Sigmoid colon (tissue), 7 donors: Measurements from ENCODE around the gene EMB. TPM values are rescaled to one million over a fixed set of nuclear protein-coding genes. Genes with fewer than 3 reads are reported as not detected.
"Not testable (repeated sequence)": the region's sequence is repeated elsewhere in the genome, so short reads cannot be mapped to it uniquely, and the experiment has no call there.

Source experiments
- DNase-seq: peaks from one replicate; pipeline ENCODE4 v3.0.0-alpha.2; 2019
- H3K27ac ChIP-seq, 4 donors: fragments of 200-600 bp; sonication (generic); one replicate each; pipeline ENCODE4 v1.5.1; 2016 to 2019; ENCODE audit warnings: mild to moderate bottlenecking in 1 of 4
- H3K27me3 ChIP-seq, 3 donors: fragments of 200-600 bp; sonication (generic); one replicate each; pipeline ENCODE4 v1.5.1; 2019; ENCODE audit warnings: mild to moderate bottlenecking in 1 of 3
- H3K36me3 ChIP-seq, 4 donors: fragments of 200-600 bp; sonication (generic); one replicate each; pipeline ENCODE4 v1.5.1; 2016 to 2019
- H3K4me1 ChIP-seq, 4 donors: fragments of 200-600 bp; sonication (generic); one replicate each; pipeline ENCODE4 v1.5.1; 2017 to 2019
- H3K4me3 ChIP-seq, 4 donors: fragments of 200-600 bp; sonication (generic); one replicate each; pipeline ENCODE4 v1.5.1; 2017 to 2019; ENCODE audit warnings: mild to moderate bottlenecking in 2 of 4, moderate library complexity in 1 of 4
- H3K9me3 ChIP-seq, 4 donors: fragments of 200-600 bp in 3 of 4; sonication (generic) in 3 of 4; one replicate each; pipeline versions ENCODE4 v1.5.1 to v1.6.1; 2013 to 2019
- CTCF ChIP-seq, 4 experiments: fragments of 450-650 bp in 3 of 4; fragments of 200-600 bp in 1 of 4; IDR thresholded peaks; one replicate each; pipeline ENCODE4 v1.5.1; 2016 to 2019; ENCODE audit warnings: antibody characterized with exemption in 4 of 4, mild to moderate bottlenecking in 3 of 4, moderate library complexity in 2 of 4
- EP300 ChIP-seq, 4 donors: sonication (generic); formaldehyde crosslinking; IDR thresholded peaks; one replicate each; pipeline ENCODE4 v1.6.1; 2017; ENCODE audit warnings: antibody characterized with exemption in 4 of 4
- POLR2A ChIP-seq, 2 donors: fragments of 450-650 bp; IDR thresholded peaks; one replicate each; pipeline ENCODE4 v1.6.1; 2016; ENCODE audit warnings: antibody characterized with exemption in 2 of 2, mild to moderate bottlenecking in 2 of 2, moderate library complexity in 2 of 2
- POLR2AphosphoS5 ChIP-seq, 4 donors: sonication (generic); formaldehyde crosslinking; IDR thresholded peaks; one replicate each; pipeline ENCODE4 v1.6.1; 2017; ENCODE audit warnings: antibody characterized with exemption in 4 of 4
- WGBS, 2 donors: extraction: QIAGEN DNeasy Blood & Tissue Kit; methylation state at CpG; one replicate each; pipeline ENCODE4 v1.1.7; 2013; 5-methylcytosine and 5-hydroxymethylcytosine counted together
- intact Hi-C: fragments of 100-400 bp; cut with DNase I; formaldehyde crosslinking; loops from one replicate; pipeline ENCODE4 v1.15.1; 2023
- polyA plus RNA-seq, 3 donors: library from polyadenylated mRNA; stranded (reverse); fragments of 200-250 nt; gene quantifications; one replicate each; pipeline ENCODE4 v1.2.3, GENCODE V29; 2013
- total RNA-seq, 4 donors: library from RNA; depleted of rRNA; stranded (reverse); fragments of >200 nt; gene quantifications; one replicate each; pipeline ENCODE4 v1.1.0, GENCODE V29; 2016
- donor health status: healthy with polysubstance abuse.
- donor health status: Bipolar disorder and iron deficiency.
- donor health status: healthy.

The EMB gene
- total and polyA plus RNA-seq, 7 donors: 2.3 to 16.2 (median 10.0) TPM

- no peaks in the 10 kb centered on the region for H3K27me3 ChIP-seq
- H3K9me3 ChIP-seq: no peaks in the 10 kb centered on the region
- no peak for DNase-seq
- H3K4me3 ChIP-seq: no peak overlapping the region
- no peak for TF ChIP-seq POLR2A (IDR thresholded peaks at IDR 0.05)
- no peak for TF ChIP-seq EP300 (IDR thresholded peaks at IDR 0.05)
- TF ChIP-seq POLR2AphosphoS5 (IDR thresholded peaks at IDR 0.05): no peak
- TF ChIP-seq CTCF (IDR thresholded peaks at IDR 0.05): no peak
- H3K27ac ChIP-seq: no peak overlapping the region
- WGBS, 2 donors: 41 to 57% methylated on average over 4 of the region's 4 CpGs
- H3K36me3 ChIP-seq: no peaks in the 10 kb centered on the region
- intact Hi-C loops: no loop called here
- H3K4me1 ChIP-seq: no peaks in the 10 kb centered on the region
These were observed 25.2 kb downstream of the EMB start for GRCh38 chr5:50415912-50416311.

- H3K4me3 ChIP-seq, H3K9me3 ChIP-seq, H3K4me1 ChIP-seq, H3K27me3 ChIP-seq, DNase-seq, intact Hi-C loops, H3K36me3 ChIP-seq, H3K27ac ChIP-seq: not testable (repeated sequence)
These were observed 30.2 kb downstream of the EMB start for GRCh38 chr5:50410932-50411331.

DNA sequence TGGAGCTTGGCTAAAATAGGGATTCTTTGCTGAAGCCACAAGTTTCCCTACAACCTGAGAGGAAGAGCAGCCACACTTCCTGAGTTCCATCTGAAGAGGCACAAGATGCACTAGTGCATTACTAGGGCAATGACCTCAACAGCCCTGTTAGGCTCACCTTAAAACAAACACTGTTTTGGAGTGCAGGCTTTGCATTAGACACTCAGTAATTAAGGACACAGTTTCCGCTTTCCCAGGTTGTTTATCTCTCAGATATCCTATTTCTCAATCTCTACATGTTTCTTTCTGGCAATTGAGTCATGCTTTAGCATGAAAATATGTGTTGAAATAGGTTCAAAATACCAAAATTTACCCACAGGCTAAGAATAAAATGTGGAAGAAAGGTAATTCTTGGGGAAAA is 34.2 kb downstream of the EMB start:
- TF ChIP-seq CTCF (IDR thresholded peaks at IDR 0.05) (no peak), EP300 (IDR thresholded peaks at IDR 0.05) (no peak), POLR2A (IDR thresholded peaks at IDR 0.05) (no peak), POLR2AphosphoS5 (IDR thresholded peaks at IDR 0.05) (no peak)
- no peaks in the 10 kb centered on the region for H3K36me3 ChIP-seq
- no peaks in the 10 kb centered on the region for H3K4me1 ChIP-seq
- DNase-seq: no peak
- no peak overlapping the region for H3K27ac ChIP-seq
- H3K4me3 ChIP-seq: no peak overlapping the region
- 72 to 86% methylated on average over 1 of the region's 1 CpG for WGBS, 2 donors
- no peaks in the 10 kb centered on the region for H3K27me3 ChIP-seq
- intact Hi-C loops: no loop called here
- no peaks in the 10 kb centered on the region for H3K9me3 ChIP-seq

DNA sequence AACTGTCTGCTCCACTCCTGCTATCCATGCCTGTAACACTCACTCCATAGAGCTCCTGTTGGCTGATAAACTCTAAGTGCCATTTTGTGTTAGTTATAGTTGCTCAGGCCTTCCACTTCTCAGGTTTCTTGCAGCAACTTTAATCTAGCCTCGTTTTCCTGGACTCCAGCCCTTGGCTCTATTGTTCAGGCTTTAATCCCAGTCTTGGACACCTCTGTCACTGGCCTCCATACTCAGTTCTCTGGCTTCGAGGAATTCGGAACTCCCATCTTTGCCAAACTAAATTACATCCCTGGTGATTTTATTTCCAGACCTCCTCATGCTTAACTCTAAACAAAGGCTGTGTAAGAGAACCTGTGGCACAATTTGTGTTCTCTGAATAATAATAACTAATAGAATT is 39.8 kb downstream of the EMB start:
- no peak for TF ChIP-seq CTCF (IDR thresholded peaks at IDR 0.05)
- no peak for TF ChIP-seq EP300 (IDR thresholded peaks at IDR 0.05)
- no peak for TF ChIP-seq POLR2AphosphoS5 (IDR thresholded peaks at IDR 0.05)
- TF ChIP-seq POLR2A (IDR thresholded peaks at IDR 0.05): no peak
- H3K36me3 ChIP-seq: no peaks in the 10 kb centered on the region
- intact Hi-C loops: no loop called here

DNA sequence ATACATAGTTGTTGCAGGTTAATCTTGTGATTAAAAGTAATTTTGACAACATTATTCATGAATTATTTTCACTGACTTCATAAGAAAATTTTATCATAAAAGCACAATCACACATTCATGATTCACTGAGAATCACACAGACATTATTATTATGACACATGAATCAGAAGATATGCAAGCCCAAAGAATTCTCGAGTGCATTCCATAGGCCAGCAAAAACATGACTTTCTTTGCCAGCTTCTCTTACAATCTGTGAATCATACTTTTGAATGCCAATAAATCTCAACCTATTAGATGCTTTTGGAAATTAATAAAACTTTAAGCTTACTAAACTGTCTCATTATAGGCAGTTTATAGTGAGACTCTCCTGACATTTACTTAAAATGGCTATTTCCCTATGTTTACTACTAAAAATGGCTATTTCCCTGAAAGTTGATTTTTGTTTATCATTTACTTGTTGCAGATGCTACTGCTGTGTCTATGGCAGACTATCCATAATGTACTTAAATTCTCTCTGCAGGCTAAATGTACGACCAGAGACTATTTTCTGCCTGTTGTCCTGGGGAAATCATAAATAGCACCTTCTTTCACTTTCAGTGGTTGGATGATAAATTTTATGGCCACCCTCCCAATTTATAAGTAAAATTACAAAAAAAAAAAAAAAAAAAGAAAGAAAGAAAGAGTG is 47.0 kb downstream of the EMB start:
- H3K4me1 ChIP-seq, H3K27ac ChIP-seq, H3K4me3 ChIP-seq, H3K9me3 ChIP-seq, H3K27me3 ChIP-seq, intact Hi-C loops, H3K36me3 ChIP-seq, DNase-seq: not testable (repeated sequence)
- WGBS, 2 donors: 73 to 82% methylated on average over 2 of the region's 2 CpGs

More for the DNA sequence above, 39.8 kb downstream of the EMB start:
- 62 to 70% methylated on average over 3 of the region's 3 CpGs for WGBS, 2 donors
- H3K9me3 ChIP-seq: no peaks in the 10 kb centered on the region
- no peaks in the 10 kb centered on the region for H3K4me1 ChIP-seq
- H3K27me3 ChIP-seq: no peaks in the 10 kb centered on the region
- H3K27ac ChIP-seq: no peak overlapping the region
- no peak overlapping the region for H3K4me3 ChIP-seq
- DNase-seq: no peak

- intact Hi-C loops, H3K27me3 ChIP-seq, H3K4me3 ChIP-seq, H3K4me1 ChIP-seq, H3K27ac ChIP-seq, H3K36me3 ChIP-seq, DNase-seq, H3K9me3 ChIP-seq: not testable (repeated sequence)
- WGBS, 2 donors: 65 to 90% methylated on average over 3 of the region's 3 CpGs
These were observed 48.8 kb downstream of the EMB start for GRCh38 chr5:50392289-50392688.

GRCh38 chr5:50384381-50384780 is 56.7 kb downstream of the EMB start:
- H3K9me3 ChIP-seq, intact Hi-C loops, H3K4me1 ChIP-seq, H3K27ac ChIP-seq, DNase-seq, H3K4me3 ChIP-seq, H3K36me3 ChIP-seq, H3K27me3 ChIP-seq: not testable (repeated sequence)
- 28 to 46% methylated on average over 2 of the region's 2 CpGs for WGBS, 2 donors

DNA sequence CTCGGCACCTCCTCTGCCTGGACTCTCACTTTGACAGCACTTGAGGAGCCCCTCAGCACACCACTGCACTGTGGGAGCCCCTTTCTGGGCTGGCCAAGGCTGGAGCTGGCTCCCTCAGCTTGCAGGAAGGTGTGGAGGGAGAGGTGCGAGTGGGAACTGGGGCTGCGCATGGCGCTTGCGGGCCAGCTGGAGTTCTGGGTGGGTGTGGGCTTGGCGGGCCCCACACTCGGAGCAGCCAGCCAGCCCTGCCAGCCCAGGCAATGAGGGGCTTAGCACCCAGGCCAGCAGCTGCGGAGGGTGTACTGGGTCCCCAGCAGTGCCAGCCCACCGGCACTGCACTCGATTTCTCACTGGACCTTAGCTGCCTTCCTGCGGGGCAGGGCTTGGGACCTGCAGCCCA is 64.4 kb downstream of the EMB start:
- DNase-seq, intact Hi-C loops, H3K4me3 ChIP-seq, H3K9me3 ChIP-seq, H3K27me3 ChIP-seq, H3K36me3 ChIP-seq, H3K4me1 ChIP-seq, H3K27ac ChIP-seq: not testable (repeated sequence)
- WGBS, 2 donors: 94 to 95% methylated on average over 11 of the region's 11 CpGs

DNA sequence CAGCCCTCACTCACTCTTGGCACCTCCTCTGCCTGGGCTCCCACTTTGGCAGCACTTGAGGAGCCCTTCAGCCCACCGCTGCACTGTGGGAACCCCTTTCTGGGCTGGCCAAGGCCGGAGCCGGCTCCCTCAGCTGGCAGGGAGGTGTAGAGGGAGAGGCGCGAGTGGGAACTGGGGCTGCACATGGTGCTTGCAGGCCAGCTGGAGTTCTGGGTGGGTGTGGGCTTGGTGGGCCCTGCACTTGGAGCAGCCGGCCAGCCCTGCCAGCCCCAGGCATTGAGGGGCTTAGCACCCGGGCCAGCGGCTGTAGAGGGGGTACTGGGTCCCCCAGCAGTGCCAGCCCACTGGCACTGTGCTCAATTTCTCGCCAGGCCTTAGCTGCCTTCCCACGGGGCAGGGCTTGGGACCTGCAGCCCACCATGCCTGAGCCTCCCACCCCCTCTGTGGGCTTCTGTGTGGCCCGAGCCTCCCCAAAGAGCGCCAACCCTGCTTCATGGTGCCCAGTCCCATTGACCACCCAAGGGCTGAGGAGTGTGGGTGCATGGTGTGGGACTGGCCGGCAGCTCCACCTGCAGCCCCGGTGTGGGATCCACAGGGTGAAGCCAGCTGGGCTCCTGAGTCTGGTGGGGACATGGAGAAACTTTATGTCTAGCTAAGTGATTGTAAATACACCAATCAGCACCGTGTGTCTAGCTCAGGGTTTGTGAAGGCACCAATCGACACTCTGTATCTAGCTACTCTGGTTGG is 71.6 kb downstream of the EMB start:
- H3K27ac ChIP-seq, H3K27me3 ChIP-seq, H3K4me3 ChIP-seq, H3K9me3 ChIP-seq, DNase-seq, H3K4me1 ChIP-seq, H3K36me3 ChIP-seq, intact Hi-C loops: not testable (repeated sequence)
- WGBS, 2 donors: 91 to 93% methylated on average over 16 of the region's 16 CpGs
